GM12892 (cell line): ENCODE results near the gene STUM.

ENCODE experiments used
- POLR2A ChIP-seq: IDR thresholded peaks from 2 replicates; pipeline ENCODE4 v1.6.1; 2011; ENCODE audit warnings: low read depth, low read length, control low read depth
- POLR2AphosphoS5 ChIP-seq: IDR thresholded peaks from 2 replicates; pipeline ENCODE4 v1.6.1; 2011; ENCODE audit warnings: low read depth, low read length, control low read depth
- TAF1 ChIP-seq: IDR thresholded peaks from 2 replicates; pipeline ENCODE4 v1.6.1; 2011; ENCODE audit warnings: low read depth, mild to moderate bottlenecking, control low read depth, low read length, borderline replicate concordance

GRCh38 chr1:226506021-226506420 lies 42.5 kb upstream of the STUM start:
- TF ChIP-seq POLR2A, result no peak
- no peak for TF ChIP-seq POLR2AphosphoS5
- no peak for TF ChIP-seq TAF1
